Fibroblast of pulmonary artery (primary cell): Measurements from ENCODE around the gene ZHX3.
A peak's percentile ranks its signal among the peaks of the same experiment; 100 is the strongest.
"Not testable (repeated sequence)": the region's sequence is repeated elsewhere in the genome, so short reads cannot be mapped to it uniquely, and the experiment has no call there.

Source experiments
- DNase-seq: peaks from one replicate; pipeline ENCODE4 v3.0.0-alpha.2; 2010; ENCODE audit warnings: low read depth
- H3K4me3 ChIP-seq: replicated peaks from 2 replicates; pipeline ENCODE4 v1.5.1; 2011; ENCODE audit warnings: low read depth, mild to moderate bottlenecking, control low read depth, low read length, moderate library complexity
- TF ChIP-seq, protein P1 (sequence below): IDR thresholded peaks from 2 replicates; pipeline ENCODE4 v1.5.1; 2011; ENCODE audit warnings: mild to moderate bottlenecking, control low read depth, low read length, inconsistent platforms; ENCODE audit errors: missing control alignments

The ZHX3 gene

GRCh38 chr20:41136680-41137613 is 180.6 kb downstream of the ZHX3 start, which contains the start of gene PLCG1:
Gene PLCG1, plus strand, starts transcription at chr20:41137543. Its CDS starts 99 bp downstream, at chr20:41137642.
- peak; percentile 78 for DNase-seq
- TF ChIP-seq, protein P1, sequence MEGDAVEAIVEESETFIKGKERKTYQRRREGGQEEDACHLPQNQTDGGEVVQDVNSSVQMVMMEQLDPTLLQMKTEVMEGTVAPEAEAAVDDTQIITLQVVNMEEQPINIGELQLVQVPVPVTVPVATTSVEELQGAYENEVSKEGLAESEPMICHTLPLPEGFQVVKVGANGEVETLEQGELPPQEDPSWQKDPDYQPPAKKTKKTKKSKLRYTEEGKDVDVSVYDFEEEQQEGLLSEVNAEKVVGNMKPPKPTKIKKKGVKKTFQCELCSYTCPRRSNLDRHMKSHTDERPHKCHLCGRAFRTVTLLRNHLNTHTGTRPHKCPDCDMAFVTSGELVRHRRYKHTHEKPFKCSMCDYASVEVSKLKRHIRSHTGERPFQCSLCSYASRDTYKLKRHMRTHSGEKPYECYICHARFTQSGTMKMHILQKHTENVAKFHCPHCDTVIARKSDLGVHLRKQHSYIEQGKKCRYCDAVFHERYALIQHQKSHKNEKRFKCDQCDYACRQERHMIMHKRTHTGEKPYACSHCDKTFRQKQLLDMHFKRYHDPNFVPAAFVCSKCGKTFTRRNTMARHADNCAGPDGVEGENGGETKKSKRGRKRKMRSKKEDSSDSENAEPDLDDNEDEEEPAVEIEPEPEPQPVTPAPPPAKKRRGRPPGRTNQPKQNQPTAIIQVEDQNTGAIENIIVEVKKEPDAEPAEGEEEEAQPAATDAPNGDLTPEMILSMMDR = no peak
- peak within 1 kb of the TSS; percentile 69 for H3K4me3 ChIP-seq

- TF ChIP-seq, protein P1 = no peak
- DNase-seq = no peak
- peak overlapping the region; percentile 62 for H3K4me3 ChIP-seq
These were observed 181.4 kb downstream of the ZHX3 start for GRCh38 chr20:41135888-41136679.

DNA sequence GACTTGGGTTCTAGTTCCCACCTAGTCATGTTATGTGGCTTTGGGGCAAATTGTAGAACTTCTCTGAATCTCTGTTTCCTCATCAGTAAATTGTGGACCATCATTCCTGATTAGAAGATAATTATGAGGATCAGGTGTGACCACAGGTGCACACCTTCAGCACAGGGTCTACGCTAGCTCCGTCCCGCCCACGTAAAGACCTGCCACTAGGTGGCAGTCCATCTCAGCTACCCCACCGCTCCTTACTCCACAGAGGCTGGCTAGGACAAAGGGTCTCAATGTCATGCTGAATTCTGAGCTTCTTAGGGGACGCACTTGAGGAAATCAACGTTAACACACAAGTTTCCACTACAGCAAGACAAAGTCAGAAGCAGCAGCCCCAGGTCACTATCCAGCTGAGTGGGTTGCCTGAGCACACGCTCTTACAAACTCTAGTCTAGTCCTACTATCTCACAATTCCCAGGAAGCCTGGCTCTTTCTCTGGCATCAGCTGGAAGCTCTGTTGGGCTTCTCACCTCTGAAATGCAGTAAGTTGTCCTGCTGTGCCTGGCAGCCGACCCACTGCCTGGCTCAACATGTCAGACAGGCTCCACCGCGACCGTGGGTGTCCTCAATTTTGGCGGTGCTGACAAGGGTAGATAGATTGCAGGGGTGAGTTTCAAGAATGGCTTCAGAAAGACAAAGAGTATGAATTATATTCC is 182.2 kb downstream of the ZHX3 start:
- H3K4me3 ChIP-seq = no peak overlapping the region
- TF ChIP-seq, protein P1 = peak; percentile 83
- peak; percentile 46 for DNase-seq

GRCh38 chr20:41134362-41135186 is 183.0 kb downstream of the ZHX3 start:
- TF ChIP-seq, protein P1 = no peak
- no peak for DNase-seq
- H3K4me3 ChIP-seq = no peak overlapping the region

DNA sequence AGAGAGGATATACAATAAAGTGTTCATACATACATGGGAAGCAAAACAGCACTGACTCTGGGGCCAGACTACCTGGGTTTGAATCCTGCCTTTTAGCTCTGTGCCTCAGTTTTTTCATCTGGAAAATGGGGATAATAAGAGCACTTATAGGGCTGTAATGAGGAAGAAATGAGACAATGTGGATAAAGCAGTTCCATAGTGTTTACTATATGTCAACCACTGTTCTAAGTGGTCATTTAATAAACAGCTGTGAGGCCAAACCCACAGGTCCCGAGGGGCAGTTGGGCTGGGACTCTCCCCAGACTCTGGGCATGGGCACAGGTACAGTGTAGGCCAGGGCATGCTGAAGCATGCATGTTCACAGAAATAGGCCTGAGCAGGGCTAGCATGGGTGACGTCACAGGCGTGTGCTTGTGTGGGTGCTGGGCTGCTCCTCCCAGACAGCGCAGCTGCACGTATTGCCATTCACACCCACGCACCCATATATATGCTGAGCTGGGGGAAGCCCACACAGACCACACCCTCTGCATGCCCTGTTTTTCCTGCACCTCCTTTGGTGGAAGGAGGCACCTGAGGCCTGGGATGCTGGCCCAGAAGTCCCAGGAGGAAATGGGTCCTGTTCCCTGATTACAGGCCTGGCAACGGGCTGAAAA is 183.7 kb downstream of the ZHX3 start:
- TF ChIP-seq, protein P1 = no peak
- H3K4me3 ChIP-seq = no peak overlapping the region
- DNase-seq = no peak

DNA sequence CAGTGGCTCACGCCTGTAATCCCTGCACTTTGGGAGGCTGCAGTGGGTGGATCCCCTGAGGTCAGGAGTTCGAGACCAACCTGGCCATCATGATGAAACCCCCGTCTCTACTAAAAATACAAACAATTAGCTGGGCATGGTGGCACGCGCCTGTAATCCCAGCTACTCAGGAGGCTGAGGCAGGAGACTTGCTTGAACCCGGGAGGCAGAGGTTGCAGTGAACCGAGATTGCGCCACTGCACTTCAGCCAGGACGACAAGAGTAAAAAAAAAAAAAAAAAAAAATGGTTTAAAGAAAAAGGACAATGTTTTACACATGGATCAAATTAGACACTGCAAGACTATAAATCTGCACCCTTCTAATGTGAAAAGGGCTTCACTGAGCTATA is 185.1 kb downstream of the ZHX3 start:
- not testable (repeated sequence) for H3K4me3 ChIP-seq, DNase-seq
